ENCODE results near the gene ADISSP.

ADISSP gene

DNA sequence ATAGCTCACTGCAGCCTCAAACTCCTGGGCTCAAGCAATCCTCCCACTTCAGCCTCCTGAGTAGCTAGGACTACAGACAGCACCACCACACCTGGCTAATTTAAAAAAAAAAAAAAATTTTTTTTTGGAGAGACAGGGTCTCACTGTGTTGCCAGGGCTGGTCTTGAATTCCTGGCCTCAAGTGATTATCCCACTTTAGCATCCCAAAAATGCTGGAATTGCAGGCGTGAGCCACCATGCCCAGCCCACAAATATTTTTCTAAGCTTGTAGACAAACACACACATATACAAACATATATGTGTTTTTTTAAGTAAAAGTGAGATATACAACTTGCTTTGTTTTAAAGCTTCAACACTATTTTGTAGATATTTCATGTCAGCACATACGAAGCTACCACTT is 24.3 kb downstream of the ADISSP start:
- H3K36me3 ChIP-seq (ENCODE audit: low read length), result no peaks in the 10 kb centered on the region
- TF ChIP-seq, protein P1, sequence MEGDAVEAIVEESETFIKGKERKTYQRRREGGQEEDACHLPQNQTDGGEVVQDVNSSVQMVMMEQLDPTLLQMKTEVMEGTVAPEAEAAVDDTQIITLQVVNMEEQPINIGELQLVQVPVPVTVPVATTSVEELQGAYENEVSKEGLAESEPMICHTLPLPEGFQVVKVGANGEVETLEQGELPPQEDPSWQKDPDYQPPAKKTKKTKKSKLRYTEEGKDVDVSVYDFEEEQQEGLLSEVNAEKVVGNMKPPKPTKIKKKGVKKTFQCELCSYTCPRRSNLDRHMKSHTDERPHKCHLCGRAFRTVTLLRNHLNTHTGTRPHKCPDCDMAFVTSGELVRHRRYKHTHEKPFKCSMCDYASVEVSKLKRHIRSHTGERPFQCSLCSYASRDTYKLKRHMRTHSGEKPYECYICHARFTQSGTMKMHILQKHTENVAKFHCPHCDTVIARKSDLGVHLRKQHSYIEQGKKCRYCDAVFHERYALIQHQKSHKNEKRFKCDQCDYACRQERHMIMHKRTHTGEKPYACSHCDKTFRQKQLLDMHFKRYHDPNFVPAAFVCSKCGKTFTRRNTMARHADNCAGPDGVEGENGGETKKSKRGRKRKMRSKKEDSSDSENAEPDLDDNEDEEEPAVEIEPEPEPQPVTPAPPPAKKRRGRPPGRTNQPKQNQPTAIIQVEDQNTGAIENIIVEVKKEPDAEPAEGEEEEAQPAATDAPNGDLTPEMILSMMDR (IDR thresholded peaks at IDR 0.05; ENCODE audit: insufficient read depth, low read length, poor library complexity, severe bottlenecking), result no peak
- no peak for TF ChIP-seq EZH2phosphoT487 (conservative IDR thresholded peaks at IDR 0.05; ENCODE audit: low read length)
- no peak overlapping the region for H2AFZ ChIP-seq (ENCODE audit: low read depth, low read length, severe bottlenecking)
- H3K4me2 ChIP-seq (ENCODE audit: low read depth, low read length, poor library complexity, severe bottlenecking), result no peak overlapping the region
- no peaks in the 10 kb centered on the region for H3K79me2 ChIP-seq (ENCODE audit: insufficient read depth, low read length)
- no peak overlapping the region for H3K4me3 ChIP-seq (ENCODE audit: insufficient read depth, low read length, poor library complexity, severe bottlenecking)
- H3F3A ChIP-seq (ENCODE audit: insufficient read depth), result no peaks in the 10 kb centered on the region
- no peak overlapping the region for H3K27ac ChIP-seq (ENCODE audit: low read depth, low read length)
- no peaks in the 10 kb centered on the region for H4K20me1 ChIP-seq (ENCODE audit: low read depth, low read length)
- no peak overlapping the region for H3K9ac ChIP-seq (ENCODE audit: low read length)
- H3K27me3 ChIP-seq (ENCODE audit: low read length), result no peaks in the 10 kb centered on the region
- no peaks in the 10 kb centered on the region for H3K9me2 ChIP-seq (replicated peaks; ENCODE audit: insufficient read depth, low read length)
- no peaks in the 10 kb centered on the region for H3K9me3 ChIP-seq (ENCODE audit: insufficient read depth, low read length)

DNA sequence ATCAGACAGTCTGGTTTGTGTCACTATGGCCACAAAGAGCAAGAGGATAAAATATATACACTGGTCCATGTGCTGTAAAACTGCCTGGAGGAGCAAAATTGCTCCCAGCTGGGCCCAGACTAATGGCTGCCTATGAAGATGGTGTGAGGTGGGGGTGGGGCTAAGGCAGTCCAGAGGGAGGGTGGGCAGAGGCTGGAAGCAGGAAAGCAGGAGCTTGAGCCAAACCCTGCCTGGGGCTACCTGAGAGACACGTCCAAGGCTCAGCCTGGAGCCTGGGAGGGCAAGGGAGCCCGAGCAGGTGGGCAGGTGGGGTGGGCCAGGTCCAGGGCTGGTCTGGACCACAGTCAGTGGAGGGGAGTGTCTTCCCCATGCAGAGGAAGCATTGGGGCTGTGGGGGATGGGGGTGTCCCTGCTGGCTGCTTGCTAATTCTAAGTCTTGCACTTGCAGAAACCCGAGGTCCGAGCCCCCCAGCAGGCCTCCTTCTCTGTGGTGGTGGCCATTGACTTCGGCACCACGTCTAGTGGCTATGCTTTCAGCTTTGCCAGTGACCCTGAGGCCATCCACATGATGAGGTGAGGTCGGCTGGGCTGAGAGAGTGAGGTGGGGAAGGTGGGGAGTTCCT is 25.6 kb downstream of the ADISSP start:
- Histone ChIP-seq H3K27ac (ENCODE audit: low read depth, low read length) (no peak overlapping the region), H3K9me2 (replicated peaks; ENCODE audit: insufficient read depth, low read length) (no peaks in the 10 kb centered on the region), H3K9me3 (ENCODE audit: insufficient read depth, low read length) (no peaks in the 10 kb centered on the region), H4K20me1 (ENCODE audit: low read depth, low read length) (no peaks in the 10 kb centered on the region), H3K4me3 (ENCODE audit: insufficient read depth, low read length, poor library complexity, severe bottlenecking) (no peak overlapping the region), H3F3A (ENCODE audit: insufficient read depth) (no peaks in the 10 kb centered on the region), H3K36me3 (ENCODE audit: low read length) (no peaks in the 10 kb centered on the region), H3K27me3 (ENCODE audit: low read length) (no peaks in the 10 kb centered on the region), H3K9ac (ENCODE audit: low read length) (no peak overlapping the region), H3K79me2 (ENCODE audit: insufficient read depth, low read length) (no peaks in the 10 kb centered on the region), H3K4me2 (ENCODE audit: low read depth, low read length, poor library complexity, severe bottlenecking) (no peak overlapping the region), H2AFZ (ENCODE audit: low read depth, low read length, severe bottlenecking) (no peak overlapping the region)
- TF ChIP-seq, protein P1 (IDR thresholded peaks at IDR 0.05; ENCODE audit: insufficient read depth, low read length, poor library complexity, severe bottlenecking), result no peak
- TF ChIP-seq EZH2phosphoT487 (conservative IDR thresholded peaks at IDR 0.05; ENCODE audit: low read length), result no peak

DNA sequence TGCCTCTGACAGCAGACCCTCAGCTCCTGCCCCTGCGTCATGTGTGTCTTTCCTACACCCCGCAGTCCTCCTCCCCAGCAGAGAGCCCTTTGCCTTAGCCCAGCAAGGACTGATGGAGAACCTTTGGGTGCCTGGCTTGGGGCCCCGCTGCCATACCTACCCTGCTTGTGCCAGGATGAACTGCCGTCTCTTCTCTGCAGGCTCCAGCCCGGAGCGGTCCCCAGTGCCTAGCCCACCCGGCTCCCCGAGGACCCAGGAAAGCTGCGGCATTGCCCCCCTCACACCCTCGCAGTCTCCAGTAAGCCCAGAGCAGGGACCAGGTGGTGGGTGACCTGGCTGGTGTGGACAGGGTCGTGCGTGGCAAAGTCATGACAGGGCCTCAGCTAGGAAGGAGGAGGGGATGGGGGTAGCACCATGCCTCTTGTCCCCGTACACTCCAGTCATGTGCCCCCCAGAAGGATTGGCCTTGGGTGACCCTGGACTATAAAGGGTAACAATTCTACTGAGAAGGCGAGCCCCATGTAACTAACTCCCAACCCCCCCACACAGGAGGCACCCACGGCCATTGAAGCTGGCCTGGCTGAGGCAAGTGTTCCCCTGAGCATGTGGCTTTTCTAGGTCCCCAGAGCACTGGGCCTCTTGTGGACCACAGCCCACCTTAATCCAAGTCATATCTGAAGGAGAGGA is 26.8 kb downstream of the ADISSP start:
- Histone ChIP-seq H3K36me3 (ENCODE audit: low read length) (no peaks in the 10 kb centered on the region), H3K27ac (ENCODE audit: low read depth, low read length) (no peak overlapping the region), H3F3A (ENCODE audit: insufficient read depth) (no peaks in the 10 kb centered on the region), H3K9me3 (ENCODE audit: insufficient read depth, low read length) (no peaks in the 10 kb centered on the region), H3K79me2 (ENCODE audit: insufficient read depth, low read length) (no peaks in the 10 kb centered on the region), H4K20me1 (ENCODE audit: low read depth, low read length) (no peaks in the 10 kb centered on the region), H3K4me2 (ENCODE audit: low read depth, low read length, poor library complexity, severe bottlenecking) (no peak overlapping the region), H2AFZ (ENCODE audit: low read depth, low read length, severe bottlenecking) (no peak overlapping the region), H3K9me2 (replicated peaks; ENCODE audit: insufficient read depth, low read length) (no peaks in the 10 kb centered on the region), H3K27me3 (ENCODE audit: low read length) (no peaks in the 10 kb centered on the region), H3K9ac (ENCODE audit: low read length) (no peak overlapping the region), H3K4me3 (ENCODE audit: insufficient read depth, low read length, poor library complexity, severe bottlenecking) (no peak overlapping the region)
- TF ChIP-seq, protein P1 (IDR thresholded peaks at IDR 0.05; ENCODE audit: insufficient read depth, low read length, poor library complexity, severe bottlenecking), result no peak
- no peak for TF ChIP-seq EZH2phosphoT487 (conservative IDR thresholded peaks at IDR 0.05; ENCODE audit: low read length)

Data from SU-DHL-6 (cell line).